ENCODE results near the gene SHISAL2B. TPM values are rescaled to one million over a fixed set of nuclear protein-coding genes. Genes with fewer than 3 reads are reported as not detected.

The SHISAL2B gene
- total and polyA plus RNA-seq, 2 donors from 2014 or later: not detected

GRCh38 chr5:64688391-64688790, 1.9 kb upstream of the SHISAL2B start:
- intact Hi-C loops (cut with DNase I): no loop called here
- no peak for DNase-seq
- Histone ChIP-seq H3K9ac (ENCODE audit: low read length in 3 of 3) (no peak overlapping the region), H3K9me3 (ENCODE audit: control insufficient read depth in 2 of 3, insufficient read depth in 1 of 3, low read length in 3 of 3) (no peaks in the 10 kb centered on the region), H3K27me3 (ENCODE audit: control insufficient read depth, insufficient read depth, low read length) (peaks cover 8% of the 10 kb centered on the region), H3K4me3 (ENCODE audit: low read length in 3 of 3) (no peak overlapping the region), H3K4me1 (ENCODE audit: control insufficient read depth in 2 of 3, insufficient read depth in 2 of 3, low read depth in 1 of 3, low read length in 3 of 3) (peaks cover 0 to 3% (median 0%) of the 10 kb centered on the region in 3 donors), H3K27ac (ENCODE audit: low read depth in 2 of 2, low read length in 2 of 2) (no peak overlapping the region), H3K36me3 (ENCODE audit: control insufficient read depth in 2 of 3, insufficient read depth in 3 of 3, low read length in 3 of 3) (no peaks in the 10 kb centered on the region)
- FAIRE-seq: no peak
- TF ChIP-seq, protein P1, sequence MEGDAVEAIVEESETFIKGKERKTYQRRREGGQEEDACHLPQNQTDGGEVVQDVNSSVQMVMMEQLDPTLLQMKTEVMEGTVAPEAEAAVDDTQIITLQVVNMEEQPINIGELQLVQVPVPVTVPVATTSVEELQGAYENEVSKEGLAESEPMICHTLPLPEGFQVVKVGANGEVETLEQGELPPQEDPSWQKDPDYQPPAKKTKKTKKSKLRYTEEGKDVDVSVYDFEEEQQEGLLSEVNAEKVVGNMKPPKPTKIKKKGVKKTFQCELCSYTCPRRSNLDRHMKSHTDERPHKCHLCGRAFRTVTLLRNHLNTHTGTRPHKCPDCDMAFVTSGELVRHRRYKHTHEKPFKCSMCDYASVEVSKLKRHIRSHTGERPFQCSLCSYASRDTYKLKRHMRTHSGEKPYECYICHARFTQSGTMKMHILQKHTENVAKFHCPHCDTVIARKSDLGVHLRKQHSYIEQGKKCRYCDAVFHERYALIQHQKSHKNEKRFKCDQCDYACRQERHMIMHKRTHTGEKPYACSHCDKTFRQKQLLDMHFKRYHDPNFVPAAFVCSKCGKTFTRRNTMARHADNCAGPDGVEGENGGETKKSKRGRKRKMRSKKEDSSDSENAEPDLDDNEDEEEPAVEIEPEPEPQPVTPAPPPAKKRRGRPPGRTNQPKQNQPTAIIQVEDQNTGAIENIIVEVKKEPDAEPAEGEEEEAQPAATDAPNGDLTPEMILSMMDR (IDR thresholded peaks at IDR 0.05; ENCODE audit: borderline replicate concordance, extremely low read depth, insufficient read depth): no peak

GRCh38 chr5:64688965-64689364, 1.3 kb upstream of the SHISAL2B start:
- Histone ChIP-seq H3K9me3 (ENCODE audit: control insufficient read depth in 2 of 3, insufficient read depth in 1 of 3, low read length in 3 of 3) (no peaks in the 10 kb centered on the region), H3K27ac (ENCODE audit: low read depth in 2 of 2, low read length in 2 of 2) (no peak overlapping the region), H3K4me1 (ENCODE audit: control insufficient read depth in 2 of 3, insufficient read depth in 2 of 3, low read depth in 1 of 3, low read length in 3 of 3) (peaks cover 0 to 3% (median 0%) of the 10 kb centered on the region in 3 donors), H3K36me3 (ENCODE audit: control insufficient read depth in 2 of 3, insufficient read depth in 3 of 3, low read length in 3 of 3) (no peaks in the 10 kb centered on the region), H3K4me3 (ENCODE audit: low read length in 3 of 3) (no peak overlapping the region), H3K9ac (ENCODE audit: low read length in 3 of 3) (no peak overlapping the region), H3K27me3 (ENCODE audit: control insufficient read depth, insufficient read depth, low read length) (peaks cover 8% of the 10 kb centered on the region)
- intact Hi-C loops (cut with DNase I): no loop called here
- TF ChIP-seq, protein P1 (IDR thresholded peaks at IDR 0.05; ENCODE audit: borderline replicate concordance, extremely low read depth, insufficient read depth): no peak
- FAIRE-seq: no peak
- DNase-seq: no peak

DNA sequence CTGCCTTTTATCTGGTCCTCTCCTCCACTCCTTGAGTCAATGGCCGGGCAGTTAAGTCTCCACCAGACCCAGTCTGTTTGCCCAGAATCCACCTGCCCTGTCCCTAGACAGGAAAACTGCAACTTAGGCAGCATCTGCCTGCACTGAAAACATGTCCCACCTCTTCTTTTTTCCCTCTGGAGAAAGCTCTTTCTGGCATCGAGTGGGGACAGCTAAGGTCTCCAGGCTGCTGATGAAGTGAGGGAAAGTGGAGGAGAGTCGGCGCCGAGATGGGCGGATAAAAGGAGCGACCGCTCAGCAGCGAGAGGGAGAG, 243 bp upstream of the SHISAL2B start:
- no peak overlapping the region for H3K4me3 ChIP-seq (ENCODE audit: low read length in 3 of 3)
- no peak overlapping the region for H3K27ac ChIP-seq (ENCODE audit: low read depth in 2 of 2, low read length in 2 of 2)
- H3K9me3 ChIP-seq (ENCODE audit: control insufficient read depth in 2 of 3, insufficient read depth in 1 of 3, low read length in 3 of 3): no peaks in the 10 kb centered on the region
- peaks cover 8% of the 10 kb centered on the region for H3K27me3 ChIP-seq (ENCODE audit: control insufficient read depth, insufficient read depth, low read length)
- intact Hi-C loops (cut with DNase I): no loop called here
- no peaks in the 10 kb centered on the region for H3K36me3 ChIP-seq (ENCODE audit: control insufficient read depth in 2 of 3, insufficient read depth in 3 of 3, low read length in 3 of 3)
- H3K4me1 ChIP-seq (ENCODE audit: control insufficient read depth in 2 of 3, insufficient read depth in 2 of 3, low read depth in 1 of 3, low read length in 3 of 3): peaks cover 0 to 3% (median 0%) of the 10 kb centered on the region in 3 donors
- H3K9ac ChIP-seq (ENCODE audit: low read length in 3 of 3): no peak overlapping the region
- TF ChIP-seq, protein P1 (IDR thresholded peaks at IDR 0.05; ENCODE audit: borderline replicate concordance, extremely low read depth, insufficient read depth): no peak
- FAIRE-seq: no peak
- no peak for DNase-seq

- Histone ChIP-seq H3K36me3 (ENCODE audit: control insufficient read depth in 2 of 3, insufficient read depth in 3 of 3, low read length in 3 of 3) (no peaks in the 10 kb centered on the region), H3K9me3 (ENCODE audit: control insufficient read depth in 2 of 3, insufficient read depth in 1 of 3, low read length in 3 of 3) (no peaks in the 10 kb centered on the region), H3K4me3 (ENCODE audit: low read length in 3 of 3) (no peak overlapping the region), H3K4me1 (ENCODE audit: control insufficient read depth in 2 of 3, insufficient read depth in 2 of 3, low read depth in 1 of 3, low read length in 3 of 3) (peaks cover 0 to 3% (median 0%) of the 10 kb centered on the region in 3 donors), H3K9ac (ENCODE audit: low read length in 3 of 3) (no peak overlapping the region), H3K27me3 (ENCODE audit: control insufficient read depth, insufficient read depth, low read length) (peaks cover 8% of the 10 kb centered on the region), H3K27ac (ENCODE audit: low read depth in 2 of 2, low read length in 2 of 2) (no peak overlapping the region)
- TF ChIP-seq, protein P1 (IDR thresholded peaks at IDR 0.05; ENCODE audit: borderline replicate concordance, extremely low read depth, insufficient read depth): no peak
- intact Hi-C loops (cut with DNase I): no loop called here
- DNase-seq: peak in 3 of 5 donors; percentile 34 to 51 (median 41)
- no peak for FAIRE-seq
Measured at GRCh38 chr5:64691291-64691690, 988 bp downstream of the SHISAL2B start.
